Measurements from ENCODE around the gene DNAJC30.

DNAJC30 gene

DNA sequence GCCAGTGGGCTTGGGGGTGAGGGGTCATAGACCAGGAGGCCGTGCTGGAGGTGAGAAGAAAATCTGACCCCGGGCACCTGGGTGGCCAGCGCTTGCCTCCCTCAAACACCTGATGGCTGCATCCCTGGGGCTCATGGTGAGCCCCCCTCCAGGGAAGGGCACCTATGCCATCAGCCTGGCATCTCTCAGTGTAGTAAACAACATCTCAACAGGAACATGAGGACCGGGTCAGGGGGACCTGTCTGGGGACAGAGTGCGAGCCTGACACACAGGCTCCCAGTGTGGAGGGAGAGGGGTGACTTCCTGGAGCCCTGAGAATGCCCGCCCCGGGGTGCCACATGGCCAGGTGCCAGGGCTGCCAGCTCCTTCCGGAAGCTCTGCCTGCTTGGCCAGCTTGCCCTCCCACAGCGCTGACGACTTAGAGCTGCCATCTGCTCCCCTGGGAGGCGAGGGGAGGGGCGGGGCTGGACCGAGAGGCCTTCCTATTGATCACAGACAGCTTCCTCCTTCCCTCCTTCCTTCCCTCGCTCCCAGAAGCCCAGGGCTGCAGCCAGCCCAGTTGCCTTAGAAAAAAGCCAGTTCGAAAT lies 23.9 kb upstream of the DNAJC30 start:
- no peak for DNase-seq

DNA sequence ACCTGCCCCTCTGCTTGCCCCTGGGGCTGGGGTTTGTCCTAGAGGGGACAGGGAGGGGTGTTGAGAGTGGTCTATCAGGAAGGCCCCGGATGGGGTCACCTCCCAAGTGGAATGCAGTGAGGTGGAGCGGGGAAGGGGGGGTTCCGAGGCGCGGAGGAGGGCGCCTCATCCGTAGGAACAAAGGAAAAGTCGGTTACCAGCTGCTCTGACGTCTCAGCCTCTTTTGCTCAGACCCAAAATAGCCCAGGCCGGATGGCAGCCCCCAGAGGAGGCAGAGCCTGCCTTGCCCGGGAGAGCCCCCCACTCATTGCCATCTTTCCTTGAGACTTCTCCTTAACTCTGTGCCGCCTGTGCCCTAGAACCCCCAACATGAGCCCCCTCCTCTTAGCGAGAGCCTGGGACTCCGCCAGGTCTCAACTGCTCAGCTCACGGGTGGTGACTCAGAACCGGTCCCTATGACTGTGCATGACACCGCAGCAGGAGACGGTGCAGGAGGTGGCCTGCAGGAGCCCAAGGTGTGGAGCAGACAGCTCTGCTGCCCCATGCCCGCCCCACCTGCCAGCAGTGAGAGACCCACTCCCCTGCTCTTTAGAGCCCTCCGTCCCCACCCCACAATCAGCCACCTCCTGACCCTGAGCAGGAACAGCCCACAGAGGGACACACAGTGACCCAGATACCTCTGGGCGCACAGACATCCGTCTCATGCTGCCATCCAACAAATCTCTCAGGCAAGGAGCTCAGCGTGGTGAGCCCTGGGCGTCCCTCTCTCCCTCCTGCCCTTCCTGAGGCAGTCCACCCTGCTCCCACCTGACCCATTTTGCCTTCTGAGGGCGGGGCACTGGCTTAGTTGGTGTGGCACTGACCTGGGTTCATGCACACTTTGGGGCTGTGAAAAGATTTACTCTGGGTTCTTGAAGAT lies 23.1 kb upstream of the DNAJC30 start:
- DNase-seq = peak; percentile 66

DNA sequence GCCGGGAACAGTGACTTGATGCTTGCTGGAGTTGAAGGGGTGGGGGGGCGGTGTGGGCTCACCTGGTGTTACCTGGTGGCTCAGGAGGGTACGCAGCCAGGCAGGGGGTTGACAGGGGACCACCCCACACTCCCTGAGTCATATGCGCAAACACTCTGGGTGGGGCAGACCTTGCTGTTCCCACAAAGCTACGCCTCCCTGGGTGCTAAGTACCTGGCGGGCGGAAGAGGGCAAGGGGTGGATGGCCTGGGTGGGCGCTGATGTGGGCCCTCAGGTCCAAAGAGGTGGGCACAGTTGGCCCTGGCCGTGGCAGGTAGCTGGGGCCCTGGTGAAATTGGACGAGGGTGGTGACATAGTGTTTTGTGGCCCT lies 22.3 kb upstream of the DNAJC30 start:
- DNase-seq = no peak

DNA sequence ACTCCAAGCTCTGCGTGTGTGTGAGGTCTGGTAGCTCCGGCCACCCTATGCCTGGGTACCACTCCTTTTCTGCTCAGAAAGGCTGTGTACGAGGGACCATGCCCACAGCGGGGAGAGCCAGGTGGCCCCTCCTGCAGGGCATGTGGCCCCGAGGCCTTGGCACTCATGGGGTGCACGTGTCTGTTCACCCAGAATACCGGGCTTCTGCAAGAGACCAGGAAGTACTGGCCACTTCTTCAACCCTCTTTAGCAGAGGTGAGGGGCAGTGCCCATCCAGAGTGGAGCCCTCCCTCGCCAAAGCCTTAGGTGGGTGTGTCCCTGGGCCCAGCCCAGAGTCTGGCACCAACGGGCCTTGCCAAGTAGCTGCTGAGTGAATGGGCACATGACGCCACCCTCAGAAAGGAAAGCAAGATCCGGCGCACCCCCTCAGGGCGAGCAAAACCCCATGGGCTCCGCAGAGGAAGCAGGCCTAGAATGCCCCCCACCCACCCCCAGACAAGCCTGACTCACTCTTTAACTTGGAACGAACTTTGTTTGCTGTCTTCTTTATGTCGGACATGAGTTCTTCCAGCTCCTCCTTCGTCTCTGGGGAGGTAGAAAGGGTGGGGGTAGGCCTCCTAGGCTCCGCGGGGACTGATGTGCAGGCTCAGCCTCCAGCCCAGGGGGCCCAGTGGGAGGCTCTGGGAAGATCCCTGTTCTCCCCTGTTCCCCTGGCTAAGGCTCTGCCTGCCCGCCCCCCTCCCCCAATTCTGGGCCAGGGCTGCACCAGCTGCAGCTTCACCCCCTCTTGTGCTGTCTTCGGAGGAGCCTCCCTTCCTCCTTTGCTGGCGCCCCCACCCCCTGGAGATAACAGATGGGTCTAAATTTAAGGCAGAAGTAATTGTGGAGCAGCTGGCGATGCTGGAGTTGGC lies 21.6 kb upstream of the DNAJC30 start:
- DNase-seq = no peak

DNA sequence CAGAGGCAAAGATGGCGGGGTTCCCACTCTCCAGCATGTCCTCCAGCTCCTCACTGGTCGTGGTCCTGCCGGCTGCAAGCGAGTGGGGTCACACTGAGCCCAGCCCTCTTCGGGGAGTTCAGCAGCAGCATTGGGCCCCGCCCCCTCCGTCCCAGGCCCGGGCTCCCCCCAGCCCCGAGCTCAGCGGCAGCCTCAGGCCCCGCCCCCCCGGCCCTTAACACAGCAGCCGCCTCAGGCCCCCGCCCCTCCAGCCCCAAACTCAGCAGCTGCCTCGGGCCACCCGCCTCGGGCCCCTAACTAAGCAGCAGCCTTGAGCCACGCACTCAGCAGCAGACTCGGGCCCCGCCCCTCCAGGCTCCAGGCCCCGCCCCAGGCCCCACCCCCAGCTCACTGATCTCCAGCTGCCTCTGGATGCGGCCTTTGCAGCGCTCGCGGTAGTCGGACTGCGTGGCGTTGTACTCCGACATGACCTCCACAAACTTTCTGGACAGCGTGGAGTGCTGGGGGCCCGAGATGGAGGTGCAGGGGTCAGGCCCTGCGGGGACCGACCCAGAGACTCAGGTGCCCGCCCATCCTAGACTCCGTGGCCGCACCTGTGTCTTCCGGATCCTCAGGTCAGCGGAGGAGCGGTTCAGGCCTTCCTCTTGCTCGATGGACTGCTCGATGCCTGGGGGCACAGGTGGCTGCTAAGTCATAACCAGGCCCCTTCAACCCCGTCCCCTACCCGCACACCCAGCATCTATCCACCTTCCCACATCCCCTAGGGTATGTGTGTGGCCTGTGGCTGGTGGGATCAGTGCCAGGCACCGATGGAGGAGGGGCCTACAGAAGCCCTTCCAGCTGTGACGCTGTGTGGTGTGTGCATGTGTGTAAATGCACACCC lies 20.7 kb upstream of the DNAJC30 start:
- DNase-seq = peak; percentile 42

DNA sequence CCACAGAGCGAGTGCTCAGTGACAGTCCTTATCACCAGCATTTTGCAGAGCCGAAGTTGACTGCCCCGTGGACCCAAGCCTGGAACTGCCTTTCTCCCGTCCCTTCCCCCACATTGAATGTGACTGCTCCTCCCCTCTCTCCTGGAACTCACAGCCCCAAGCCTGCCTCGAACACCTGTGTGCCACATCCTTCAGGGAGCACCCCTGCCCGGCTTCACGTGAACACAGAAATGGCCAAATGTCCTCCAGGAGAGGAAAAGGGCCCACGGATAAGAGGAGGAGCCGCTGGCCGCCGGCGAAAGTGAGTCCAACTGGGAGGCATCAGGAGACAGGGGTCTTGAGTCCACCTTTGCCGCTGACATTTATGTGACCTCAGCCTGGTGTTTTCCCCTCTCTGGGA lies 20.0 kb upstream of the DNAJC30 start:
- no peak for DNase-seq

DNA sequence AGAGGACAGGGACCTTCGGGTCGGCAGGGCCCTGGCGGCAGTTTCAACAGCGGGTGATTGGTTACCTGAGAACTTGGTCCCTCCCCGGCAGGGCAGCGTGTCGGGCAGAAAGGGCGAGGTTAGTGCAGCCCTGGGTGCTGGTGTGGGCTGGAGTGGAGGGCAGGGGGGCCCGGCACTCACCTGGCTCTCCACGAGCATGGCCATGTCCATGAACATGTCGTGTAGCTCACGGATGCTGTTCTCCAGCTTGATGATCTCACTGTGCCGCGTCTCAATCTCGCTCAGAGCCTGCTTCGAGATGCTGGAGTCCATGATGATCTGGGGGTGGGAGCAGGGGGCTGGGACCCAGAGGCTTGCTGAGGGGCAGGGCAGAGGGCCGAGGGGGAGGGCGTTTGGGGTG lies 19.4 kb upstream of the DNAJC30 start:
- DNase-seq = no peak

DNA sequence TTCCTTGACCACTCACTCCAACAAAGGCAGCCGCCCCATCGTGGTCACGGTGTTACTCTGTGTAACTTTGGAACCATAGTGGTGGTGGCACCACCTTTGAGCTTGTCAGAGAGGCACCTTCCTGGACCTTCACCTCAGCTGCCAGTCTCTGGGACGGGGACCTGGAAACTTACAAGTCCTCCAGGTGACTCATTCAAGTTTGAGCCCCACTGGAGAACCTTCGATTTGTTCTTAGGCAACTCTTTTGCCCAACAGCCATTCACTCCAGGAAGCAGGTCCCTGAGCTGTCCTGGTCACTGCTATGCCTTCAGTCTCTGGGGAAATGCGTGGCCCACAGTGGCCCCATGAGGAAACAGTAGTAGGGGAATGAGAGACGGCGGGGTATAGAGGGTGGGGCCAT lies 19.0 kb upstream of the DNAJC30 start:
- no peak for DNase-seq

DNA sequence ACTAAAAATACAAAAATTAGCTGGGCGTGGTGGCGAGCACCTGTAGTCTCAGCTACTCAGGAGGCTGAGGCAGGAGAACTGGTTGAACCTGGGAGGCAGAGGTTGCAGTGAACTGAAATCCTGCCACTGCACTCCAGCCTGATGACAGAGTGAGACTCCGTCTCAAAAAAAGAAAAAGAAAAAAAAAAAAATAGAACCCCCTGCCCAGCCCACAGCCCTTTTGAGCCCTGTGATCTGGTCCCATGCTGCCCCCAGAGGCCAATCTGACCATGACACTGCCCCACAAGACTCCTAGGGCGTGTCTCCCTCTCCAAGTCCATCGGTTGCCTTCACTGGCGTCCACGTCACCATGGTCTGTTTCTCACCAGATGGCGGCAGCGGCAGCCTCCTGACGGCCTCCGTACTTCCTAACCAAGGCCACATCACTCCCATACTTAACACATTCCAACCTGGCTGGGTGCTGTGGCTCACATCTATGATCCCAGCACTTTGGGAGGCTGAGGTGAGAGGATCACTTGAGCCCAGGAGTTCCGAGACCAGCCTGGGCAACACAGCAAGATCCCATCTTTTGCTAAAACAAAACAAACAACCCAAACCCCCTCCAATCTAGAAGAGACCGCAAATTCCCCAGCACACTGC lies 18.2 kb upstream of the DNAJC30 start:
- no peak for DNase-seq

DNA sequence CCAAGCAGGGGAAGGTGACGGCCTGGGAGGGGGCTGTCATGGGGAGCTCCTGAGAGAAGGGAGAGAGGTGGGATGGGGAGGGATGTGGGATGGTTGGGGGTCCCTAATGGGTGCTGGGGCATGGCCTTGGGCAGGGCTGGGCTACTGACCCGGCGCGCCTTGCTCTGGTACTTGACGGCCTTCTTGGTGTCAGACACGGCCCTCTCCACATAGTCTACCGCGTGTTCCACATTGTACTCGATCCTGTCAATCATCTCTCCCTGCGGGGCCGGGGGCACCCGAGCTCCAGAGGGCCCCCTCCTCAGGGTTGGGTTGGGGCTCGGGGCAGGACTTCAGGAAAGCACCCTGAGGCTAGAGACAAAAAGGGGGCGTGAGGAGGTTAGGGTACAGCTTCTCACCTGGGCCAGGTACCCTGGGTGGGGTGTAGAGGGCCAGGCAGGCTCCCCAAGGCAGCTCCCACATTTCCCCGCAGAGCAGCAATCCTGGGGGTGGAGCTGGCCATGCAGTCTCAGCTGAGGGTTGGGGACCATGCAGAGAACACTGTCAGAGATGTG lies 17.4 kb upstream of the DNAJC30 start:
- no peak for DNase-seq

DNA sequence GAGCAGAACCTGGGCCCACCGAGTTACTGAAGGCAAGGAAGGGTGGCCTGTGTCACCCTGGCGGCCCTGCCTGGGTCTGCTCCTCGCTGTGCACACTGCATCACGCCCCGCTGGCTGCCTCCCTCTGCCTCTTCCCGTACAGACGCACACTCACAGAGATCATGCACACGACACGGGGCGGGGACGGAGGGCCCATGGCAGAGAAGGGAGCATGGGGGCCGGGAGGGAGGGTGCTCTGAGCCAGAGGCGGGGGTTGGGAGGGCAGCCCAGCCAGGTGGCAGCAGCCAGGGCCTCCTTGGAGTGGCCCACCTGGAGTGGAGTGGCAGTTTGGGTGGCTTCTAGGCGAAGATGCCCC lies 16.8 kb upstream of the DNAJC30 start:
- DNase-seq = no peak

DNA sequence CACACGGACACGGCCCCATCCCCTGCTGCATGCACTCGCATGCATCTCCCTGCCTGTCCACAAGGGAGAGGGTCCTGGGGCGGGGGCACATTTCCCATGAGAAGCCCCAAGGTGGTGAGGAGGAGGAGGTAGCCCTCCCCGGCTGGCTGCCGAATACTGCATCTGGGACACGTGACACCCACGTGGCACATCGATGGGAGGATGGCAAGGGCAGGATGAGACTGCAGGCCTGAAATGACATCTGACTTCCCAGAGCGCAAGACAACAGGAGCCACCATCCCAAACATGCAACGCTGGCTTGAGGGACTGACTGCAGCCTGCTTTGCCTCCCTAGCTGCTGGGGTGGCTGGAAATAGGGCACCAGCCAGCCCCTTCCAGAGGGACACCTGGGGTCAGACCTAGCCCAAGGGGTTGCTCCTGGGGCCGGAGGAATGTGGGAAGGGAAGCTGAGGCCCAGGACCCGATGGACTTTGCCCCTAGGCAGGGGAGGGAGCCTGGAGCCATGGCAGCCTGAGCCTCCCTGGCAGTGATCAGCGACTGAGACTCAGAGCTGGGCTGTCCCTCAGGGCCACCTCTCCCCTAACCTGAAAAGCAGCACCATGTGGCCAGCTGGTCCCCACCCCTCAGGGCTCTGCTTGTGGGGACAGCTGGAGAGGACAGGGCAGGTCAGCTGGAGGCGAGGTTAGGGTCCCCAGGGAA lies 16.3 kb upstream of the DNAJC30 start:
- no peak for DNase-seq

DNA sequence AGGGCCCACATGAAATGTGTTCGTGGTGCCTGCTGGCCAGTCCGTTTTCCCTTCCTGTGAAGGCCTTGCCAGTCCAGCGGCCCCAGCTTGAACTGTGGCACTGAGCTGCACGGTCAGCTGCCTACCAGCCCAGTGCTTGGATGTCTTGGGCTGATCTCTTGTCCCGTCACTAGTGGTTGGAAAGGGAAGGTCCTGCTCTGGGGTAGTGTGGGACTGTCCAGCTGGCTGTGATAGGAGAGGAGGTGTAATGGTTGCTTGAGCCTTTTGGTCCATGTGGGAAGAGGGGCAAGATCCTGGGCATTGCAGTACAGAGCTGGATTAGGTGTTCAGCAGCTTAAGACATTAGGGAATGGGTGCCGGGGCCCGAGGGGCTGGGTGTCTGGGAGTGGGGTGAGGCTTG lies 15.2 kb upstream of the DNAJC30 start:
- no peak for DNase-seq

DNA sequence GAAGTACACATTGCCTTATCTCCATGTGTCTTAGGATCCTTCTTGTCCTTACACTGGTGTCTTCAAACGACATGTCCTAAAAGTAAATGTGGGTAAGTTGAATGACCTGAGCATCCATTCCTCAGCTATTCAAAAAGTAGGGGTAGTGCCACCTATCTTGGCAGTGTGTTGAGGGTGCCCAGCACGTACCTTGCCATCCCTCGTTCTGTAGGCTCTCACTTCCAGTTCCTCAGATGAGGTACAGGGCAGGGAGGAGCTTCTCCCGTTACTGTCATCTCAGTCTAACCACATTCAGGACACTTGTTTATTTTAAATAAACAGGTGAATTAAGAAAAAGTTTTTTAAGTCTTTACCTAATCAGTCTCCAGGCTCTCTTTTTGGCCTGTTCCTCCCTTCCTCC lies 13.1 kb upstream of the DNAJC30 start:
- DNase-seq = no peak

DNA sequence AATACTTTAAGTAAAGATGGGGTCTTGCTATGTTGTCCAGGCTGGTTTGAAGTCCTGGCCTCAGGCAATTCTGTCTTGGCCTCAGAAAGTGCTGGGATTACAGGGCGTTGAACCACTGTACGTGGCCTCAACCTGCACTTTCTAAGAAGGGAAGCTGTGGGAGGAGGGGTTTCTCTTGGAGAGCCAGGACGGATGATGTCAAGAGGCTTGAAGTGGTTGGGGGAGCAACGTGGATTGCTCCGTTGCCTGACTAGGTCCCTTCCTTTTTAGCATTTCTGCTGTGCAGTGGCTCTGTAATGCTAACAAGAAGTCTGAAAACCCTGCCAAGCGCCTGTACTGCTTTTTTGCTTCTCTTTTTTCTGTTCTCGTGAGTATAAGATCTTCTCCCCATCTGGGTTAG lies 7.4 kb upstream of the DNAJC30 start:
- DNase-seq = no peak

DNA sequence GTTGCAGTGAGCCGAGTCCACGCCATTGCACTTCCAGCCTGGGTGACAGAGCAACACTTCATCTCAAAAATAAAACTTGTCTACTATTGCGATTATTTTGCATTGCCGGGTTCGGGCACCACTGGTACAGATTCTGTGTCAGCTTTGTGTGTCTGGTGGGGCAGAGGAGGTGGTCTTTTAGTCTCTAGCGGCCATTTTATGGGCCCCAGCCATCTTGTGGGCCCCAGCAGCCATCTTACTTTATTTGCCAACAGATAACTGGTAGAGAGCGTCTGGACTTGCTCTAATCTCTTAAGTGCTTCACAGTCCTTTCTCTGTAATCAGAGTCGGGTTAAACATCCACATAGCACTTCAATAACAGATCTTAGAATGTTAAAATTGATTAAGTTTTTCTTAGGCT lies 5.0 kb upstream of the DNAJC30 start:
- DNase-seq = no peak

DNA sequence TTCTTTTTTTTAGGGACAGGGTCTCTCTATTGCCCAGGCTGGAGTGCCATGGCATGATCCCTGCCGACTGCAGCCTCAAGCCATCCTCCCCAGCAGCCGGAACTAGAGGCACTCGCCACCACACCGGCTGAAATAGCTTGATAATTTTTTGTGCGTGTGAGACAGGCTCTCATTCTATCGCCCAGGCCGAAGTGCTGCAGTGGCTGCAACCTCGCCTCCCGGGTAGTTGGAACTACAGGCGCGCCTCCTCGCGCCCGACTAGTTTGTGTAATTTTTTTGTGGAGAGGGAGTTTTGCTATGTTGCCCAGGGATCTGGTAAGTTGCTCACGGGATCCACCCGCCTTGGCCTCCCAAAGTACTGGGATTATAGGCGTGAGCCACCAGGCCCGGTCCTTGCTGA lies 2.1 kb upstream of the DNAJC30 start:
- DNase-seq = no peak

DNA sequence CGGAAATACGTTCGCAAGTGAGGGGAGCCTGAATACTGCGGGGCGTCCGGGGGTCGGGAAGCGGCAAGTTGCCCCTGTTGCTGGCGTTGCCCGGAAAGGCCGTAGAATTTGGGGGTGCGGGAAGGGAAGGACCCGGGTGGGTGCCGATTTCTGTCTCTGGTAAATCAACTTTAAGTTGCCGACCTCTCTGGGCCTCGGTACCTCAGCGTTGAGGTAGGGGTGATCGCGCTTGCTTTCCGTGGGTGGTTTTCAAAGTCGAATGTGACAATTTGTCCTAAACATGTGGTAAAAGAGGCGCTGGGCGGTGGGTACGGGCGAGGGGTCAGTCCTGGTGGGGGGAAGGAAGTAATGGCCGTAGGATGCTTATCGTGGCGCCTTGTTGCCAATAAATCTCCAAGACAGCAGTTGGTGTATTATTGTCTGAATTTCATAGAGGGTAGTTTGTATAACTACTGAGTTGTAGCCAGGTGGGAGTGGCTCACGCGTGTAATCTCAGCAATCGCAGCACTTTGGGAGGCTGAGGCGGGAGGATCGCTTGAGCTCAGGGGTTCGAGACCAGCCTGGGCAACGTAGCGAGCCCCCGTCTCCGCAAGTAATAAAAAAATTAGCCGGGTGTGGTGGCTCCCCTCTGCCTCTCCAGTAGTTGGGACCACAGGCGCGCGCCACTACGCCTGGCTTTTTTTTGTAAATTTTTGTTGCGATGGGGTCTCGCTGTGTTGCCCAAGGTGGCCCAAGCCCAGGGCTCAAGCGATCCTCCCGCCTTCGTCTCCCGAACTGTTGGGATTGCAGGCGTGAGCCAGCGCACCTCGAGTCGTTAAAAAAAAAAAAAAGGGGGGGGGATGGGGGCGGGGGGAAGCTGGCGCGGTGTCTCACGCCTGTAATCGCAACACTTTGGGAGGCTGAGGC lies 788 bp upstream of the DNAJC30 start:
- DNase-seq = no peak

DNA sequence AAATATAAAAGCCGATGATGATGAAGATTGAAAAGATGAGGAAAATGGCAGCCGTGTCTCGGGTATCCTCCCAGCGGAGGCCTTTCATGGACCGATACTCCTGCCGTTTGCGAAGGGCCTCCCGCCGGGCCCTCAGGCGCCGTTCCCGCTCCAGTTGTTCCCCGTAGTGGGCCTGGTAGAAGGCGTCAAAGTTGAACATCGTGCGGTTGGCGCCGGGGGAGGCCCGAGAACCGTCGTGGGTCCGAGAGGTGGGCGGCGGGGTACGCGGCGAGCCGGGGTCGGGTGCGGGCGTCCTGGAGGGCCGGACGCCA lies 553 bp downstream of the DNAJC30 start:
- no peak for DNase-seq

DNA sequence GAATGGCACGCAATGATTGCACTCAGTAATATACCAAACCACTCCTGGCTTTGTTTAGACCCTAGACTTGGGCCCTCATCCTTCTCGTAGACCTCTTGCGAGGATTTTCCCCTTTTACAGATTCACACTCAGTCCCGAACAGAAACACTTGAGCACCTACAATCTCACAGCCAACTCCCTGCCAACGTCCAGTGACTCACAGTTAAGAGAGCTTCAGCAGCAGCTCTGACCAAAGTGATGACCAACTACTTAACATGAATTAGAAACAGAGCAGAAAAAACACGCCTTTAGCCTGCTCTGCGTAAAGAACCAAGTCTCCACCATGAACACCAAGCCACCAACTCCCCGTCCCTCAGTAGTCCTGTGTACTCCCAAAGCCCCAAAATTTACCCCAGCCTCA lies 2.2 kb downstream of the DNAJC30 start:
- DNase-seq = no peak

Measured in stimulated activated CD4-positive, alpha-beta T cell treated with anti-CD3 and anti-CD28 coated beads, Interleukin-1b, Interleukin-23, amount 100 ng/mL, for 48 hours (primary cell).